ENCODE results near the gene THADA. TPM values are rescaled to one million over a fixed set of nuclear protein-coding genes. Genes with fewer than 3 reads are reported as not detected.
A peak's percentile ranks its signal among the peaks of the same experiment; 100 is the strongest.

Gene THADA
- total RNA-seq, 1 experiment from 2014 or later = 20.1 TPM

DNA sequence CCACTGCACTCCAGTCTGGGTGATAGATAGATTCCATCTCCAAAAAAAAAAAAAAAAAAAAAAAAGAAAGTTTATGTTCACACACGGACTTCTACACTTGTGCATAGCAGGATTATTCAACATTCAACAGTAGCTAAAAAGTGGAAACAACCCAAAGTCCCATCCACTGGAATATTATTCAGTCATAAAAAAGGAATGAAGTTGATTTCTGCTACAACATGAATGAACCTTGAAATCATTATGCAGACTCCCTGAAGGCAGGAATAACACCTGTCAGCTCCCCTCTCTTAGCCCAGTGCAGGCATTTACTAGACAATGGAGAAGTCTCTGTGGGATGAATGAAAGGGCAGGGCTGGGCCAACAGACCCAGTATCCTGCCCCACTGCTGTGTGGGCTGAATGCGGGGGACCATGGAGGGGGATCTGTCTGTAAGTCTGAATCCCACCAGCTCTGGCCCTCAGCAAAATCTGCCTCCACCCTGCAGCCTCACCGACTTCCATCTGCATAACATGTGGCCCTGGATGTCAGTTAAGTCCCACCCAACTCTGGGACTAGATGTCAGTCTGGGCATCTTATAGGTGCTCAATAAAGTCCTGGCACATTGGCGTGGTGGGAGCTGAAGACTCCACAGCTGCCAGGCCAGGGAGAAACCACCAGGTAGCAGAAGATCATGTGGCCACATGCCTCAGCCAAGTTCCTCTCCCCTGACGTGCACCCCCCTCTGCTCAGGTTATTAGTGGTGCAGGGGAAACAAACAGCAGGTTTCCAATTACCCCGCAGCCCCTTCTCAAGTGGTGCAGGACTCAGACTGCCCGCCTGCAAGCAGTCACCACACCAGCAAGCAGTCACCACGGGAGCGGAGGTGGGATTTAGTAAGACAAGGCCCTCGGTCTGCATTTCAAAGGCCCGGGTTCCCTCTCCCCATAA, 378.3 kb downstream of the THADA start:
- H3K4ac ChIP-seq (ENCODE audit: low read depth, low read length) = no peak overlapping the region
- Mint-ChIP-seq H3K4me1 (peaks cover 65 to 77% of the 10 kb centered on the region in 2 experiments), H3K9me3 (peaks cover 0 to 2% of the 10 kb centered on the region in 2 experiments; a peak in 1 of 5 replicates), H3K27me3 (ENCODE audit: low read depth) (peaks cover under 1% of the 10 kb centered on the region), H3K27ac (peak overlapping the region; percentile 97 to 99 (median 97)), H3K36me3 (ENCODE audit: insufficient read depth in 1 of 3, low read depth in 3 of 3) (peaks cover 0 to 9% (median 2%) of the 10 kb centered on the region in 3 experiments; a peak in 6 of 7 replicates), H3K4me3 (peak overlapping the region; percentile 50 to 52; a peak in 4 of 5 replicates)
- no peaks in the 10 kb centered on the region for H3K79me2 ChIP-seq (ENCODE audit: insufficient read depth, low read length)
- H2BK5ac ChIP-seq (ENCODE audit: insufficient read length, low read length) = no peak overlapping the region
- H3K18ac ChIP-seq (ENCODE audit: insufficient read length, low read depth, low read length) = no peak overlapping the region
- H3K9me3 ChIP-seq (ENCODE audit: control insufficient read depth, low read depth, low read length) = no peaks in the 10 kb centered on the region
- DNase-seq = peak; percentile 97
- peak overlapping the region; percentile 14 for H3K27ac ChIP-seq (ENCODE audit: insufficient read length, low read depth, low read length)
- no peak overlapping the region for H4K91ac ChIP-seq (ENCODE audit: insufficient read length, low read depth, low read length)
- H3K14ac ChIP-seq (ENCODE audit: insufficient read depth, low read length) = no peak overlapping the region
- H2AK5ac ChIP-seq (ENCODE audit: insufficient read length, low read length) = no peak overlapping the region
- peaks cover 11% of the 10 kb centered on the region for H3K23me2 ChIP-seq (ENCODE audit: insufficient read length, low read depth, low read length, poor library complexity, severe bottlenecking)
- no peak overlapping the region for H3K23ac ChIP-seq (ENCODE audit: insufficient read length, low read depth, low read length)
- WGBS (ENCODE audit: extremely low coverage, insufficient read length, low lambda C conversion rate) = no CpG with 5 or more reads among the region's 11 CpGs
- no peak overlapping the region for H3K56ac ChIP-seq (ENCODE audit: insufficient read length, low read depth, low read length)
- H3K4me2 ChIP-seq (ENCODE audit: insufficient read depth, insufficient read length, low read length) = peak overlapping the region; percentile 32
- no peak overlapping the region for H2BK120ac ChIP-seq (ENCODE audit: low read depth, low read length, poor library complexity, severe bottlenecking)
- no peak overlapping the region for H2BK20ac ChIP-seq (ENCODE audit: low read depth, low read length, poor library complexity, severe bottlenecking)
- H3K27me3 ChIP-seq (ENCODE audit: insufficient read depth, low read length) = no peaks in the 10 kb centered on the region
- no peak overlapping the region for H4K5ac ChIP-seq (ENCODE audit: insufficient read length, low read depth, low read length)
- H3K9ac ChIP-seq (ENCODE audit: extremely low read depth, insufficient read length, low read length) = no peak overlapping the region
- no peak overlapping the region for H2AFZ ChIP-seq (ENCODE audit: low read length)
- no peak for TF ChIP-seq CTCF (conservative IDR thresholded peaks at IDR 0.05)
- no peak overlapping the region for H2BK15ac ChIP-seq (ENCODE audit: low read depth, low read length)
- no peak overlapping the region for H4K8ac ChIP-seq (replicated peaks; ENCODE audit: insufficient read length, low read depth, low read length)
- no peak overlapping the region for H3T11ph ChIP-seq (ENCODE audit: low read length)
- H3K4me1 ChIP-seq (ENCODE audit: insufficient read depth, low read length) = peaks cover 15% of the 10 kb centered on the region
- no peak overlapping the region for H2BK12ac ChIP-seq (ENCODE audit: insufficient read length, low read depth, low read length)
- H4K20me1 ChIP-seq (ENCODE audit: control insufficient read depth, insufficient read depth, insufficient read length) = peaks cover 3% of the 10 kb centered on the region
- H3K79me1 ChIP-seq (ENCODE audit: insufficient read depth, low read depth, low read length, poor library complexity, severe bottlenecking) = no peaks in the 10 kb centered on the region

Measured in H9 (cell line).